H1 (cell line): ENCODE measurements around the gene NFIX. TPM values are rescaled to one million over a fixed set of nuclear protein-coding genes. Genes with fewer than 3 reads are reported as not detected.

Experiments
- CTCF ChIA-PET: fragments of 300-600 bp; sonication (Branson Sonifier 250); formaldehyde crosslinking; loops from one replicate; lab custom pipeline; 2021; ENCODE audit not compliant: partially characterized antibody; lab: Charles Lee
- POLR2A ChIA-PET: fragments of 300-600 bp; sonication (Branson Sonifier 250); formaldehyde crosslinking; loops from one replicate; lab custom pipeline; 2021; ENCODE audit warnings: inconsistent platforms; ENCODE audit not compliant: partially characterized antibody; lab: Charles Lee
- DNase-seq, 2 experiments: peaks; one replicate each; pipeline versions ENCODE4 v3.0.0 to v3.0.0-alpha.2; 2010 to 2022; ENCODE audit warnings: low spot score in 2 of 2, low read depth in 1 of 2, mixed read lengths in 1 of 2
- FAIRE-seq: peaks from 2 replicates; lab custom pipeline; 2011; peaks lifted over from hg19 to GRCh38; lab: Jason Lieb, UNC
- H2AFZ ChIP-seq: 2 replicates; pipeline ENCODE4 v1.8.1; 2012; ENCODE audit warnings: low read length, inconsistent platforms
- H2AK5ac ChIP-seq: 2 replicates; pipeline ENCODE4 v1.6.1; 2013; ENCODE audit warnings: low read depth, low read length
- H2BK120ac ChIP-seq: replicated peaks from 2 replicates; pipeline ENCODE3; 2013; ENCODE audit warnings: low read depth, low read length, inconsistent platforms
- H2BK12ac ChIP-seq: 2 replicates; pipeline ENCODE4 v1.6.1; 2013; ENCODE audit warnings: low read depth, low read length
- H2BK15ac ChIP-seq: 2 replicates; pipeline ENCODE4 v1.6.1; 2013; ENCODE audit warnings: low read length
- H2BK20ac ChIP-seq: 2 replicates; pipeline ENCODE4 v1.6.1; 2013; ENCODE audit warnings: low read length
- H2BK5ac ChIP-seq: 2 replicates; pipeline ENCODE4 v1.6.1; 2013; ENCODE audit warnings: low read depth, low read length
- H3K14ac ChIP-seq: 2 replicates; pipeline ENCODE4 v1.6.1; 2013; ENCODE audit warnings: inconsistent platforms; ENCODE audit not compliant: insufficient read length
- H3K18ac ChIP-seq: 2 replicates; pipeline ENCODE4 v1.6.1; 2013; ENCODE audit warnings: low read length; ENCODE audit errors: extremely low read depth
- H3K23ac ChIP-seq: 2 replicates; pipeline ENCODE4 v1.6.1; 2013; ENCODE audit warnings: inconsistent platforms; ENCODE audit not compliant: insufficient read length
- H3K23me2 ChIP-seq: 2 replicates; pipeline ENCODE4 v1.6.1; 2013; ENCODE audit warnings: low read depth, low read length
- H3K27ac ChIP-seq: 2 replicates; pipeline ENCODE4 v1.6.1; 2011; ENCODE audit warnings: low read depth, low read length, inconsistent platforms
- H3K27me3 ChIP-seq, 4 experiments: replicated peaks in 1 of 4; 1 replicate in 1 of 4; 2 replicates in 3 of 4; pipeline versions ENCODE4 v1.6.1 to v1.8.1; 2011 to 2013; ENCODE audit warnings: low read length in 3 of 4, mild to moderate bottlenecking in 3 of 4, inconsistent platforms in 2 of 4, mixed read lengths in 2 of 4, moderate library complexity in 1 of 4; ENCODE audit not compliant: control insufficient read depth in 3 of 4, insufficient read depth in 3 of 4; ENCODE audit errors: extremely low read depth in 1 of 4
- H3K36me3 ChIP-seq, 4 experiments: 2 replicates each; pipeline versions ENCODE4 v1.6.1 to v1.8.1; 2011 to 2013; ENCODE audit warnings: mild to moderate bottlenecking in 4 of 4, low read length in 3 of 4, moderate library complexity in 2 of 4, control low read depth in 1 of 4, inconsistent platforms in 1 of 4; ENCODE audit not compliant: insufficient read depth in 4 of 4, control insufficient read depth in 2 of 4
- H3K4ac ChIP-seq: replicated peaks from 2 replicates; pipeline ENCODE3; 2013; ENCODE audit warnings: low read length, low read depth, mixed read lengths, inconsistent platforms; ENCODE audit not compliant: insufficient read length
- H3K4me1 ChIP-seq, 4 experiments: replicated peaks in 1 of 4; 1 replicate in 1 of 4; 2 replicates in 3 of 4; pipeline versions ENCODE4 v1.6.1 to v1.8.1; 2011 to 2013; ENCODE audit warnings: low read length in 3 of 4, inconsistent platforms in 2 of 4, mixed read lengths in 1 of 4; ENCODE audit not compliant: insufficient read depth in 4 of 4, control insufficient read depth in 3 of 4
- H3K4me2 ChIP-seq, 2 experiments: 2 replicates each; pipeline versions ENCODE4 v1.6.1 to v1.8.1; 2011 to 2013; ENCODE audit warnings: low read depth in 2 of 2, low read length in 2 of 2, control low read depth in 1 of 2, inconsistent platforms in 1 of 2, mild to moderate bottlenecking in 1 of 2; ENCODE audit not compliant: insufficient read depth in 1 of 2
- H3K4me3 ChIP-seq, 4 experiments: fragments of 200-600, 300-600 bp in 1 of 4; sonication (generic), shearing (Covaris generic), sonication (Bioruptor Twin) in 1 of 4; 2 replicates each; pipeline versions ENCODE4 v1.5.1 to v1.8.1; 2011 to 2016; ENCODE audit warnings: low read length in 4 of 4, low read depth in 3 of 4, control low read depth in 2 of 4, inconsistent platforms in 2 of 4, mild to moderate bottlenecking in 2 of 4, mixed read lengths in 1 of 4, moderate library complexity in 1 of 4; ENCODE audit not compliant: insufficient read depth in 2 of 4; ENCODE audit errors: extremely low read depth in 1 of 4
- H3K56ac ChIP-seq: replicated peaks from 2 replicates; pipeline ENCODE3; 2013; ENCODE audit warnings: low read depth, mild to moderate bottlenecking, mixed read lengths, low read length, inconsistent platforms; ENCODE audit not compliant: insufficient read length
- H3K79me1 ChIP-seq: 2 replicates; pipeline ENCODE4 v1.6.1; 2013; ENCODE audit warnings: low read depth, low read length, control low read depth
- H3K79me2 ChIP-seq, 2 experiments: 2 replicates each; pipeline versions ENCODE4 v1.6.1 to v1.8.1; 2012 to 2013; ENCODE audit warnings: low read length in 2 of 2, mild to moderate bottlenecking in 2 of 2, inconsistent platforms in 1 of 2; ENCODE audit not compliant: insufficient read depth in 2 of 2, control insufficient read depth in 1 of 2
- H3K9ac ChIP-seq, 4 experiments: replicated peaks in 1 of 4; 1 replicate in 1 of 4; 2 replicates in 3 of 4; pipeline versions ENCODE4 v1.6.1 to v1.8.1; 2011 to 2013; ENCODE audit warnings: low read depth in 3 of 4, low read length in 3 of 4, control low read depth in 2 of 4, mild to moderate bottlenecking in 2 of 4, moderate library complexity in 2 of 4, inconsistent platforms in 1 of 4; ENCODE audit errors: extremely low read depth in 1 of 4
- H3K9me3 ChIP-seq, 2 experiments: 2 replicates each; pipeline versions ENCODE4 v1.6.1 to v1.8.1; 2012 to 2013; ENCODE audit warnings: mild to moderate bottlenecking in 2 of 2, moderate library complexity in 2 of 2, control low read depth in 1 of 2, inconsistent platforms in 1 of 2, low read depth in 1 of 2, low read length in 1 of 2, mixed read lengths in 1 of 2; ENCODE audit not compliant: insufficient read depth in 2 of 2
- H4K20me1 ChIP-seq, 2 experiments: replicated peaks in 1 of 2; 2 replicates each; pipeline versions ENCODE3 to v1.8.1; 2011 to 2013; ENCODE audit warnings: inconsistent platforms in 2 of 2, low read length in 2 of 2, mild to moderate bottlenecking in 1 of 2; ENCODE audit not compliant: insufficient read depth in 2 of 2, control insufficient read depth in 1 of 2
- H4K5ac ChIP-seq: 2 replicates; pipeline ENCODE4 v1.6.1; 2013; ENCODE audit warnings: low read length, low read depth, mixed read lengths, inconsistent platforms; ENCODE audit not compliant: insufficient read length
- H4K8ac ChIP-seq: 2 replicates; pipeline ENCODE4 v1.8.0; 2013; ENCODE audit warnings: mild to moderate bottlenecking, moderate library complexity, low read length, inconsistent platforms; ENCODE audit not compliant: insufficient read depth; ENCODE audit errors: extremely low read depth
- H4K91ac ChIP-seq: replicated peaks from 2 replicates; pipeline ENCODE3; 2013; ENCODE audit warnings: low read length, mixed read lengths, inconsistent platforms; ENCODE audit not compliant: insufficient read length
- SRF ChIP-seq: IDR thresholded peaks from 2 replicates; pipeline ENCODE4 v1.6.1; 2011; ENCODE audit warnings: mild to moderate bottlenecking, low read depth, low read length, moderate library complexity
- WGBS, 2 experiments: shearing (Covaris generic) in 1 of 2; methylation state at CpG; one replicate each; pipeline versions ENCODE4 v1.1.6 to v1.1.7; 2013 to 2015; ENCODE audit warnings: low lambda C conversion rate in 2 of 2, mixed read lengths in 2 of 2, inconsistent platforms in 1 of 2, low coverage in 1 of 2, missing lambda C conversion rate in 1 of 2; ENCODE audit not compliant: insufficient replicate concordance in 2 of 2, insufficient coverage in 1 of 2, insufficient read length in 1 of 2; ENCODE audit errors: extremely low coverage in 1 of 2, missing lambda C conversion rate in 1 of 2; 5-methylcytosine and 5-hydroxymethylcytosine counted together
- polyA plus RNA-seq, 7 experiments: library from polyadenylated mRNA; depleted of rRNA in 3 of 7; stranded (reverse) in 5 of 7; unstranded in 2 of 7; fragments of >200 nt in 5 of 7; fragments of 200-250 nt in 2 of 7; gene quantifications; 1 replicate in 5 of 7; 2 replicates in 1 of 7; 4 replicates in 1 of 7; pipeline versions ENCODE4 v1.2.1 to v1.2.3, GENCODE V29; 2011 to 2013; ENCODE audit warnings: missing spikeins in 2 of 7, mixed read lengths in 2 of 7
- total RNA-seq: library from RNA; stranded (reverse); fragmentation: NEBNext Ultra II Directional; extraction: Animal tissue kit (Norgen Biotek cat#: 25700); gene quantifications from 2 replicates; pipeline ENCODE4 v1.2.1, GENCODE V29; 2021

Gene NFIX
- total and polyA plus RNA-seq, 2 of the 8 experiments (the other 6 are each of a cell fraction or from before 2014, with no cell fraction given), result 0.03 to 0.20 TPM

- H4K91ac ChIP-seq, result no peak overlapping the region
- H3K23ac ChIP-seq, result no peak overlapping the region
- no peak overlapping the region for H3K18ac ChIP-seq
- no peaks in the 10 kb centered on the region for H3K79me1 ChIP-seq
- H3K79me2 ChIP-seq, result no peaks in the 10 kb centered on the region
- peak overlapping the region; percentile 40; the same call in 1 of the 2 replicates for H2BK12ac ChIP-seq
- no peaks in the 10 kb centered on the region for H3K9me3 ChIP-seq
- 59% methylated on average over 9 of the region's 10 CpGs; no CpG with 5 or more reads in 1 of the 2 experiments for WGBS, 2 experiments
- H3K56ac ChIP-seq, result peak overlapping the region; percentile 90
- H3K9ac ChIP-seq, result no peak overlapping the region
- H2AFZ ChIP-seq, result no peak overlapping the region
- peak overlapping the region; percentile 99; the same call in 1 of the 2 replicates for H2BK20ac ChIP-seq
- FAIRE-seq (no peak), DNase-seq (no peak)
- H3K27ac ChIP-seq, result no peak overlapping the region
- H4K20me1 ChIP-seq, result peaks cover 0 to 19% of the 10 kb centered on the region in 2 experiments
- H3K27me3 ChIP-seq, result peaks cover 2 to 45% (median 35%) of the 10 kb centered on the region in 4 experiments
- H2BK15ac ChIP-seq, result no peak overlapping the region
- H3K23me2 ChIP-seq, result peaks cover 21% of the 10 kb centered on the region
- H3K14ac ChIP-seq, result no peak overlapping the region
- H3K4me2 ChIP-seq, result no peak overlapping the region
- peak overlapping the region; percentile 69 for H3K4ac ChIP-seq
- ChIA-PET CTCF (interaction anchor here (1.0 to 16.3 kb wide), 16 partner anchors 9 to 115 kb away, joined by 3 to 431 read pairs (median 6); partner anchors contain the start of gene DAND5), POLR2A (interaction anchor here (0.8 to 1.9 kb wide), 2 partner anchors 12 to 116 kb away, joined by 3 to 4 read pairs; no protein-coding TSS in a partner anchor)
- no peak overlapping the region for H2BK120ac ChIP-seq
- peak overlapping the region; percentile 35; the same call in 1 of the 2 replicates for H4K8ac ChIP-seq
- H3K36me3 ChIP-seq, result no peaks in the 10 kb centered on the region
- H3K4me3 ChIP-seq, result no peak overlapping the region
- H2BK5ac ChIP-seq, result 0 out of 2 replicates have a peak overlapping the region, but pooled peaks have one; percentile 35
- H3K4me1 ChIP-seq, result peaks cover 0 to 7% (median 3%) of the 10 kb centered on the region in 4 experiments; a peak in 4 of 7 replicates
- 0 out of 2 replicates have a peak overlapping the region, but pooled peaks have one; percentile 76 for H2AK5ac ChIP-seq
- H4K5ac ChIP-seq, result no peak overlapping the region
- TF ChIP-seq SRF, result no peak
Measured at GRCh38 chr19:12984683-12985048, 10.6 kb upstream of the NFIX start.
